Measurements from ENCODE around the gene ARSJ.

Gene ARSJ

DNA sequence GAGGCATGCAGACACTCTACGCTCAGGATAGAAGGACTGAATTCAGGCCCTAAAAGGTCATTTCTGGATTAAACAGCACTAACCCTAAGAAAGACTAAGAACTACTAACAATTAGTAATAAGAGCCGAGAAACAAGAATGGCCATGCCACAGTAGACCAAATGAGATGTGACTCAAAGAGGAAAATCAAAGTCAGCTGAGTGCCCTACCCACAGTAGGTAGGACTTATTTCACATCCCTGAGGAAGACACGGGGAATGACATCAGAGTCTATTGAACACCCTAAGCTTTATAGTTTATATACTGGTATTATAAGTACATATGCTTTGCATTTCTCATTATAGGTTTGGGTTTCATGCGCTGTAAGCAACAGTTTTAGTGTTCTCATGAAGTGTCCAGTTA lies 2.7 kb upstream of the ARSJ start:
- DNase-seq = no peak

DNA sequence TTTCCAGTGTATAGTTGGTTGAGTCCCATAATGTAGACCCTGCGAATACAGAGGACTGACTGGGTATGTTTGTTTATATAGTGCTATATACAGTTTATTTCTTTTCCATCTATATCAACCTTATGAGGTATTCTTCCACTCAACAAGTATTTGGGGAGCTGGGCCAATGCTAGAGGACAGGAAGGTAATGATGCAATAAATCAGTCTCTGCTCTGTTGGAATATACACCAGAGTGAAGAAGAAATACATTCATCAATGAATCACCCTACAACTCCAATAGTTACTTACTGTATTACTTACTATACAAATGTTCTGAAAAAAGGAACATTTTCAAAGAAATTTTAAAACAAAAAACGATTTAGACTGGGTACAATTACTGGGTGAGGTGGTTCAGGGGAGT lies 2.1 kb upstream of the ARSJ start:
- DNase-seq = no peak

DNA sequence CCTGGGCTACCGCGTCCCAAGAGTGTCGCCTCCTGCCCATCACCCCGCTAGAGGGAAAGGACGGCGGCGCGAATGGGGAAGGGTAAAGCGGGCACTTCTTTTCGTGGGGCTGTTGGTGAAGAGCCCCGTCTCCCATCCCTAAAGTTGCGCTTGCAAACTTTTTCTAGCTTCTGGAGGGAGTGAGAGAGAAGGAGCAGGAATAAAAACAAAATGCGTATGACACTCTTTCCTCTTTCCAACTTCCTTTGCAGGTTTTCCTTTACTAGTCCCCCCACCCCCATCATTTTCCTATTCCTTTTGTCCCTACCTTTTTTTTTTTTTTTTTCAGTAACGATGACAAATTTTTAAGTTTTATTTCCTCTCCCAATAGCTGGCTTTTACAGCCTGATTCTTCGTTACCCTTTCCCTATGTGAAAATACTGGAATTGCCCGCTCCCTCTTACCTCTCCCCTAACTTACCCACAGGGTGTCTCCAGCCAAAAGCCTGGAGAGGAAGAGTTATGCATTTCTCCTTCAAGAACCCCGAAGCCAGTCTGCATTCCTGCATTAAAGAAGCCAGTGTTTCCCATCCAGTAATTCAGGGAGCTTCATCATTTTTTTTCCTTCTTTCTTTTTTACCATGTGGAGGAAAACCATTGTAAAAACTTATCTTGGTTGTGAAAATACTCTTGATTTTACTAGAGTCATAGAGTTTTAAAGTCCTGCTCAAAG lies 613 bp upstream of the ARSJ start:
- no peak for DNase-seq

- no peak for DNase-seq
Measured at GRCh38 chr4:113978561-113979147, 793 bp downstream of the ARSJ start.

DNA sequence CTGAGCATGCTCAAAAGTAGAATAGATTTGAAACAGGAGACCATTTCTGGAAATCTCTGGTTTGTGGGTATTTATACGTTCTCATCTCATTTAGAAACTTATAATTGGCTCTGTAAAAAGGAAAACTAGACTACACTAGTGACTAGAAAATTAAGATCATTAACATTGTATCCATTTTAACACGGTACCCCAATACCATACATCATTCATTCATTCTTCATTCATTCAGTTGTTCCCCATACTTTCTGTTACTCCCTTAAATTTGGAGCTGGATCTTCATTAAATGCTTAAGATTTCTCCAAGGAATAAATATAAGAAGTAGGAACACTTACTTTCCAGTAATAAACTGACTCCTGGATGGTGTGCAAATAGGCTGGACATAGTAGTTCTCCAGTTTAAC lies 1.3 kb downstream of the ARSJ start:
- no peak for DNase-seq

GRCh38 chr4:113977526-113977855 lies 2.0 kb downstream of the ARSJ start:
- no peak for DNase-seq

- DNase-seq = no peak
Measured at GRCh38 chr4:113976741-113977525, 2.5 kb downstream of the ARSJ start.

DNA sequence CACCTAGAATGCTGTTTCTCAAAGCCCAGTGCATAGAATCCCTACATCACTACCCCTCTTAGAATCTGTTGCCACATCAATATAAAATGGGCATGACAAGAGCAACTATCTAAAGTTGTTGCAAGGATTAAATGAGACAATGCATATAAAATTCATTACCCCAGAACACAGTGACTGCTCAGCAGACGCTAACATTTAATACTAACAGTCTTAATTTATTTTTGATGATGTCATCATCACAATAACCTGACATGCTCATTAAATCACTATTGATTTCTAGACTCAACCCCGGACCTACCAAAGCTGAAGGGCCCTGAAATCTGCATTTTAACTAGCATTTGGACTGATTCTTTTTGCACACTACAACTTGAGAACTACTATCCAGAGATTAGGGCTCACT lies 3.9 kb downstream of the ARSJ start:
- no peak for DNase-seq

DNA sequence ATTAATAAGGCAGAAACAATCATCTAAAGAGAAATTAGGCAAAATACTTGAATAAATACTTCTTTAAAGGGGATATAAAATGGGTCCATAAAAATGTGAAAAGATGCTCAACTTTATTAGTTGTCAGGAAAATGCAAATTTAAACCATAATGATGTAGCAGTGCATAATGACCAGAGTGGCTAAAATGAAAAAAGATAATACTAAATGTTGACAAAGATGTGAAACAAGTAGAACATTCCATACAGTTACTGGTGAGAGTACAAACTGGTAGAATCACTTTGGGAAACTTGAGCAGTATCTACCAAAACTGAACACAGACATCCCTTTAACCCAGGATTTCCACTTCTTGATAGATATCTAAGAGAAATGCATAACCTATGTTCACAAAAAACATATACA lies 5.0 kb downstream of the ARSJ start:
- DNase-seq = no peak

DNA sequence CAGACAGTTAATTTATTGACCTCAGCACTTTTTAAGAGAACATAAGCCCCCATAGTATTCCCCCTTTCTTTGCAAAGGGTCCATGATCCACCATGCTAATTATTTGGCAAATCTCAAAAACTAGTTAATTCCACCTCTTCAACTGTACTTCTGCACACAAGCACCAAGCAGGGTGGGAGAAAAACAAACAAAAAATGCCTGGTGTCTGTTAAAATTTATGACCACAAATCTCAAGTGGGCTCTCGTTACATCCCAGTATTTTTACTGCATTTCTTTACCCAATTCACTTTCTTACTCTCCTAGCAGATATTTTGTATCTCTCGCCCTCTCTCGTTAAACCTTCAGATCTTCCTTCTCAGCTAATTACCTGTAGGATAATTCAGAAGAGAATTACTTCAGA lies 6.1 kb downstream of the ARSJ start:
- no peak for DNase-seq

DNA sequence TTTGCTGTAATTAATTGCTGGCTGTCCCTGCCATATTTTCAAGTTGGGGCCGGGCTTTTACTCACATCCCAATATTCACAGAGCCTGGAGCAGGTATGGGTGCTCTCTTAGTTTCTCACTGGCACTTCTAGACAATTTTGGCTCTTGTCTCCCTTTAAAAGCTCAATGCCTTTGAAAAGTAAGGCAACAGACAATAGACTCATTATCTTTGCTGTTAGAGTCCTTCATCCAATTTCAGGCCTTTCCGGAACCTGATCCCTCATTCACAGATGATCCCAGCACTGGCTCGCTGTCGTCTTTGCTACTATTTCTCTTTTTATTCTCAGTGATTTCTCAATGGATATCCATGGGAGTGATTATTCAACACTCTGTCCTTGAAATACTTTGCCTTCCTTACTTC lies 6.7 kb downstream of the ARSJ start:
- DNase-seq = no peak

DNA sequence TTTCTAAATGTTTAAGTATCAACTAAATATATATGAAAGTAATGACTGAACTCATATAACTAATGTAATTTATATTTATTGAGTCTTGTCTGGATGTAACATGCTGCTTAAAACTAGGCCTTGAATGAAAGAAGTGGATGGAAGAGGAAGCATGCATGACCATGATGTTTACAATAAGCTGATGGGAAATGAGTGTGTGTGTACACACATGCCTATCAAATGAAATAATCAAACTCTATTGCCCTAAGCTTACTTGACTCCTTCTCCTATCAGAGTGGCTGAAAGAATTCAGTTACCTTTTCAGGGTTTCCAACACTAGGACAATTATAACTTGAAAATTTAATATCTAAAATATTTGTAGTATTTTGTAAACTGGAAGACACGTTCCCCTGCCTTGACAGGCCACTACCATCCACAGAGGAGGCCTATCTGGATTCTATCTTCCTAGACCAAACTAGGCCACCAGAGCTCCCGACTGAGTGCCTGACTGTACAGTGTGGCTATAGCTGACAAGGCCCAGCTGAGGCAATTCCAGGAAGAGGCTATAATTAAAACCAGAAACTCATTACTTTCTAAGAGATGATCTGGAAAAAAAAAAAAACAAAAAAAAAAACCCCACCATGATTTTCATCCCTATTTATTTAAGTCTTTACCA lies 7.6 kb downstream of the ARSJ start:
- DNase-seq = no peak

DNA sequence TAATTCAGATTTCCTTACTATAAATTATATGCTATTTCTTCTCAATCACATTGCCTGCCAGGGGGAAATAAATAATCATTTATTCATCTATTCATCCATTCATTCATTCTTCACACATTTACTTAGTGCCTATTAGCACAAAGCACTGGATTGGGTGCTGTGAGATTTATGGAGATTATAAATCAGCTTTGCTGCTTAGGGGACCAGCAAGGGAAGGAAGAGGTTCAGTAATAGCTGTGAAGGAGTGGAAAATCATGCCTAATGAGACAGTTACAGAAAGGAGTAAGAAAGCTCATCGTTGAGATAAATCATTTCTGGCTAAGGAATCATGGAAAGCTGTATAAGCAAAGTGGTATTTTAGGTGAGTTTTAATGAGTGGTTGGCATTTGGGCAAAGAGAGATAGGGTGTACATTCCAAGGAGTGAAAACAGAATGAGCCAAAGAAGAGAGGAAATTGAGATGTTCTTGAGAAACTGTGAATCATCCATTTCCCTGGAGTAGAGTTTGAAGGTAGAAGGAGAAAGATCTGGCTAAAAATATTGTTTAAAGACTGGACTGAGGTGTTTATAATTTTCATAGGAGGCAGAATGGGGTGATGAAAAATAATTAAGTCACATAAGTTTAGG lies 9.6 kb downstream of the ARSJ start:
- no peak for DNase-seq

GRCh38 chr4:113968473-113968872 lies 11.0 kb downstream of the ARSJ start:
- no peak for DNase-seq

- DNase-seq = no peak
Measured at GRCh38 chr4:113967687-113968086, 11.8 kb downstream of the ARSJ start.

GRCh38 chr4:113962719-113963265 lies 16.7 kb downstream of the ARSJ start:
- DNase-seq = no peak

DNA sequence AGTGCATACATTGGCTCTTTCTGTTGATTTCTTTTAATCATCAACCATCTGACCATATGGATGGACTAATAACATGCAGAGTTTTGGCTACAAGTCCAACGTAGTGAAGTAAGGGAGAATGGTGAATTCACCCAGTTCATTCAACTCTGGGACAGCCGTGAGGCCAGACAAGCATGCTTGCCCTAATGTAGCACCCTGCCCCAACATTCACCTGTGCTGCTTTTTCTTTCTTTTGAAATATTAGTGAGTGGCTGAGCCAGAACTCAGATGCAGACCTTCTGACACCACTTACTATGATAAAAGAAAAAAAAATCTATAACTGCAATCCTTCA lies 17.5 kb downstream of the ARSJ start:
- DNase-seq = no peak

- no peak for DNase-seq
Measured at GRCh38 chr4:113960684-113961321, 18.6 kb downstream of the ARSJ start.

GRCh38 chr4:113959539-113959937 lies 19.9 kb downstream of the ARSJ start:
- DNase-seq = no peak

- DNase-seq = no peak
Measured at GRCh38 chr4:113958766-113959538, 20.5 kb downstream of the ARSJ start.

GRCh38 chr4:113957956-113958355 lies 21.5 kb downstream of the ARSJ start:
- DNase-seq = no peak

DNA sequence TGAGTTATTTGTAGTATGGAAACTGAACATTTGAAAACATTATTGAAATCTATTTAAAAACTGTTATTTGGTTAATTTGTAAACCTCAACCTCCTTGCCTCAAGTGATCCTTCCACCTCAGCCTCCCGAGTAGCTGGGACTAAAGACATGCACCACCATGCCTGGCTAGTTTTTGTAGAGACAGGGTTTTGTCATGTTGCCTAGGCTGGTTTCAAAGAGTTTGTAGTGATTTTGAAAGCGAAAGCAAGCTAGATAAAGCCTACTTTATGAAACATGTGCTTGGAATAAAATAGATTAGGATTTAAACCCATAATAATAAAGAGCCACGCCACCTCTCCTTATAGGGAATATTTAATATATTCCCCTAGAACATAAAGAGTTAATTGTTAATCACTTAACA lies 23.5 kb downstream of the ARSJ start:
- DNase-seq = no peak

All from activated gamma-delta T cell treated with Interleukin-2 at 50 U/mL for 16 hours (primary cell).